Endothelial cell of umbilical vein (primary cell): ENCODE measurements around the gene TMEM214. TPM values are rescaled to one million over a fixed set of nuclear protein-coding genes. Genes with fewer than 3 reads are reported as not detected.

Experiments used
- BruUV-seq: library from RNA; stranded (reverse); fragments of 400-500 nt; replicated peaks from 2 replicates; lab custom pipeline; 2021; lab: Mats Ljungman, UMichigan
- CTCF ChIA-PET: fragments of 300-600, 350-600 bp; sonication (Branson Sonifier 250); formaldehyde crosslinking; loops from one replicate; lab custom pipeline; 2021; ENCODE audit warnings: antibody characterized with exemption, inconsistent platforms; lab: Charles Lee
- POLR2A ChIA-PET: fragments of 300-600, 350-600 bp; sonication (Branson Sonifier 250); formaldehyde crosslinking; loops from one replicate; lab custom pipeline; 2021; ENCODE audit warnings: antibody characterized with exemption, inconsistent platforms; lab: Charles Lee
- DNase-seq: peaks from one replicate; pipeline ENCODE4 v3.0.0-alpha.2; 2011; ENCODE audit warnings: low read depth, low spot score
- FAIRE-seq: peaks from 2 replicates; lab custom pipeline; 2011; peaks lifted over from hg19 to GRCh38; lab: Jason Lieb, UNC
- H2AFZ ChIP-seq: 2 replicates; pipeline ENCODE4 v1.6.0; 2012; ENCODE audit warnings: low read depth, low read length, control low read depth, inconsistent platforms
- H3K27ac ChIP-seq: 2 replicates; pipeline ENCODE4 v1.5.1; 2011; ENCODE audit warnings: low read depth, mild to moderate bottlenecking, control low read depth, low read length, moderate library complexity; ENCODE audit not compliant: insufficient read depth
- H3K27me3 ChIP-seq, 2 experiments: 2 replicates each; pipeline versions ENCODE4 v1.6.0 to v1.6.1; 2011; ENCODE audit warnings: low read length in 2 of 2, mixed read lengths in 1 of 2; ENCODE audit not compliant: control insufficient read depth in 2 of 2, insufficient read depth in 2 of 2
- H3K36me3 ChIP-seq, 2 experiments: 2 replicates in 1 of 2; 3 replicates in 1 of 2; pipeline ENCODE4 v1.5.1; 2011; ENCODE audit warnings: low read length in 2 of 2, mild to moderate bottlenecking in 1 of 2, moderate library complexity in 1 of 2; ENCODE audit not compliant: control insufficient read depth in 2 of 2, insufficient read depth in 2 of 2; ENCODE audit errors: extremely low read depth in 1 of 2
- H3K4me1 ChIP-seq: 3 replicates; pipeline ENCODE4 v1.5.1; 2011; ENCODE audit warnings: mild to moderate bottlenecking, low read length; ENCODE audit not compliant: control insufficient read depth, insufficient read depth; ENCODE audit errors: extremely low read depth
- H3K4me2 ChIP-seq: 2 replicates; pipeline ENCODE4 v1.6.1; 2011; ENCODE audit warnings: low read length, control low read depth, mixed read lengths; ENCODE audit not compliant: insufficient read depth
- H3K4me3 ChIP-seq, 3 experiments: fragments of 200-600 bp in 1 of 3; sonication (generic), shearing (Covaris generic) in 1 of 3; replicated peaks in 1 of 3; 2 replicates each; pipeline ENCODE4 v1.5.1; 2011 to 2016; ENCODE audit warnings: control low read depth in 3 of 3, low read length in 3 of 3, mild to moderate bottlenecking in 2 of 3, inconsistent platforms in 1 of 3, low read depth in 1 of 3, moderate library complexity in 1 of 3; ENCODE audit not compliant: insufficient read depth in 1 of 3
- H3K79me2 ChIP-seq: 2 replicates; pipeline ENCODE4 v1.6.0; 2012; ENCODE audit warnings: low read length, inconsistent platforms; ENCODE audit not compliant: control insufficient read depth, insufficient read depth
- H3K9ac ChIP-seq: replicated peaks from 2 replicates; pipeline ENCODE3; 2011; ENCODE audit warnings: low read length, control low read depth; ENCODE audit not compliant: insufficient read depth; ENCODE audit errors: extremely low read depth
- H3K9me1 ChIP-seq: replicated peaks from 3 replicates; pipeline ENCODE4 v1.6.0; 2011; ENCODE audit warnings: mild to moderate bottlenecking, low read length; ENCODE audit not compliant: control insufficient read depth, insufficient read depth; ENCODE audit errors: extremely low read depth
- H3K9me3 ChIP-seq: replicated peaks from 2 replicates; pipeline ENCODE4 v1.5.1; 2012; ENCODE audit warnings: low read length, inconsistent platforms; ENCODE audit not compliant: control insufficient read depth, insufficient read depth
- H4K20me1 ChIP-seq: replicated peaks from 2 replicates; pipeline ENCODE3; 2011; ENCODE audit warnings: mild to moderate bottlenecking, low read length; ENCODE audit not compliant: control insufficient read depth, insufficient read depth; ENCODE audit errors: extremely low read depth
- CTCF ChIP-seq, 2 donors: IDR thresholded peaks; 1 replicate in 1 of 2; 2 replicates in 1 of 2; pipeline ENCODE4 v1.5.1; 2011; ENCODE audit warnings: low read length in 2 of 2, mild to moderate bottlenecking in 2 of 2, moderate library complexity in 2 of 2, control low read depth in 1 of 2, inconsistent platforms in 1 of 2, low read depth in 1 of 2; ENCODE audit not compliant: insufficient read depth in 1 of 2; ENCODE audit errors: extremely low read depth in 1 of 2
- FOS ChIP-seq: IDR thresholded peaks from 2 replicates; pipeline ENCODE4 v1.6.1; 2011; ENCODE audit warnings: mild to moderate bottlenecking, low read length, moderate library complexity, borderline replicate concordance; ENCODE audit not compliant: insufficient read depth
- GATA2 ChIP-seq: IDR thresholded peaks from 2 replicates; pipeline ENCODE4 v1.7.0; 2011; ENCODE audit warnings: low read depth, mild to moderate bottlenecking, moderate library complexity, mixed read lengths, low read length; ENCODE audit not compliant: insufficient read length, insufficient read depth
- POLR2AphosphoS5 ChIP-seq: IDR thresholded peaks from 2 replicates; pipeline ENCODE4 v1.6.1; 2012; ENCODE audit warnings: low read depth, mild to moderate bottlenecking, control low read depth, low read length, moderate library complexity; ENCODE audit not compliant: insufficient read depth
- dilution Hi-C: fragments of 300-500 bp; cut with MboI; formaldehyde crosslinking; loops from one replicate; pipeline ENCODE4 v1.15.0; 2019; ENCODE audit warnings: low sequenced_read_pairs; ENCODE audit not compliant: extremely low pct_ligation_motif_present
- intact Hi-C: fragments of 100-400 bp; cut with micrococcal nuclease; formaldehyde crosslinking; loops from one replicate; pipeline ENCODE4 v1.10.0; 2022
- polyA plus RNA-seq, 4 experiments: library from polyadenylated mRNA; depleted of rRNA in 3 of 4; stranded (reverse) in 3 of 4; unstranded in 1 of 4; fragments of >200 nt; gene quantifications; 2 replicates each; pipeline versions ENCODE4 v1.2.1 to v1.2.3, GENCODE V29; 2011 to 2012; ENCODE audit warnings: missing spikeins in 1 of 4
- total RNA-seq: library from RNA; stranded (reverse); gene quantifications from 2 replicates; pipeline ENCODE4 v1.2.3, GENCODE V29; 2021
- TF ChIP-seq, protein P1 (sequence below): IDR thresholded peaks from 2 replicates; pipeline ENCODE4 v1.6.1; 2011; ENCODE audit not compliant: insufficient read depth, insufficient read length

TMEM214 gene
- total and polyA plus RNA-seq, 2 donors (not counting 3 experiments of a cell fraction or from before 2014, with no cell fraction given): 109 to 163 TPM

DNA sequence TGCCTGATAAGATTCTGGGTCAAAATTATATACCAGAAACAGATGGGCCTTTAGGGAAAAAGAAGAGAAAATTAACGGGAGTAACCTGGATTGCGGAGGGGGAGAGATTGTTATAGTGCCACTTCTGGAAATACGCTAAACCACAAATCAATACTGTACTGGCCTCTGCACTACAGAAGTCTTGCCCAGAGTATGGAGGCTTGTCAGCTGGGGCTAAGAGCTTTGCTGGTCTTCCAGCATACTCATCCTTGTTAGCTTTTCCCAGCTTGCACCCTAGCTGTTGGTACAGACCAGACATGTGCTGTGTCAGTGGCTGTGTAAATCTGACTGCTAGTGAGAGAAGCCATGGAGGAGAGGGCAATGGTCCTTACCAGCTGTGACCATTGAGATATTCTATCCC is 27.6 kb downstream of the TMEM214 start:
- no peaks in the 10 kb centered on the region for H3K9me1 ChIP-seq
- H2AFZ ChIP-seq: no peak overlapping the region
- dilution Hi-C loops (no loop called here), intact Hi-C loops (no loop called here)
- ChIA-PET POLR2A (no interaction called here), CTCF (interaction anchor here (0.6 to 2.1 kb wide), 4 partner anchors 11 to 220 kb away, joined by 3 to 7 read pairs (median 5); partner anchors contain the start of gene OST4)
- TF ChIP-seq, protein P1, sequence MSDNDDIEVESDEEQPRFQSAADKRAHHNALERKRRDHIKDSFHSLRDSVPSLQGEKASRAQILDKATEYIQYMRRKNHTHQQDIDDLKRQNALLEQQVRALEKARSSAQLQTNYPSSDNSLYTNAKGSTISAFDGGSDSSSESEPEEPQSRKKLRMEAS: no peak
- TF ChIP-seq POLR2AphosphoS5 (no peak), GATA2 (no peak), CTCF (IDR thresholded peaks at IDR 0.05; ENCODE audit: extremely low read depth in 1 of 2, insufficient read depth in 1 of 2, low read depth in 1 of 2, low read length in 2 of 2) (no peak), FOS (no peak)
- H3K4me3 ChIP-seq: no peak overlapping the region
- H3K4me2 ChIP-seq: no peak overlapping the region
- peaks cover 0 to 18% of the 10 kb centered on the region in 2 experiments for H3K36me3 ChIP-seq
- H3K79me2 ChIP-seq: no peaks in the 10 kb centered on the region
- H4K20me1 ChIP-seq: no peaks in the 10 kb centered on the region
- no peak overlapping the region for H3K9ac ChIP-seq
- H3K9me3 ChIP-seq: no peaks in the 10 kb centered on the region
- FAIRE-seq (no peak), DNase-seq (no peak)
- peaks cover 19% of the 10 kb centered on the region for H3K4me1 ChIP-seq
- H3K27ac ChIP-seq: no peak overlapping the region
- H3K27me3 ChIP-seq: no peaks in the 10 kb centered on the region
- no TSS peak for BruUV-seq
